H54 (cell line): ENCODE measurements around the gene ADPRS.

Source experiments
- DNase-seq: peaks from one replicate; pipeline ENCODE4 v3.0.0; 2011; ENCODE audit warnings: low spot score, mixed read lengths; ENCODE audit not compliant: insufficient read length
- FAIRE-seq: peaks from 3 replicates; lab custom pipeline; 2011; peaks lifted over from hg19 to GRCh38; lab: Jason Lieb, UNC
- POLR2A ChIP-seq: IDR thresholded peaks from 2 replicates; pipeline ENCODE4 v1.6.1; 2011; ENCODE audit warnings: low read depth, mild to moderate bottlenecking, low read length

The ADPRS gene

GRCh38 chr1:36108314-36108713, 19.6 kb downstream of the ADPRS start:
- no peak for DNase-seq
- no peak for TF ChIP-seq POLR2A
- FAIRE-seq: no peak

DNA sequence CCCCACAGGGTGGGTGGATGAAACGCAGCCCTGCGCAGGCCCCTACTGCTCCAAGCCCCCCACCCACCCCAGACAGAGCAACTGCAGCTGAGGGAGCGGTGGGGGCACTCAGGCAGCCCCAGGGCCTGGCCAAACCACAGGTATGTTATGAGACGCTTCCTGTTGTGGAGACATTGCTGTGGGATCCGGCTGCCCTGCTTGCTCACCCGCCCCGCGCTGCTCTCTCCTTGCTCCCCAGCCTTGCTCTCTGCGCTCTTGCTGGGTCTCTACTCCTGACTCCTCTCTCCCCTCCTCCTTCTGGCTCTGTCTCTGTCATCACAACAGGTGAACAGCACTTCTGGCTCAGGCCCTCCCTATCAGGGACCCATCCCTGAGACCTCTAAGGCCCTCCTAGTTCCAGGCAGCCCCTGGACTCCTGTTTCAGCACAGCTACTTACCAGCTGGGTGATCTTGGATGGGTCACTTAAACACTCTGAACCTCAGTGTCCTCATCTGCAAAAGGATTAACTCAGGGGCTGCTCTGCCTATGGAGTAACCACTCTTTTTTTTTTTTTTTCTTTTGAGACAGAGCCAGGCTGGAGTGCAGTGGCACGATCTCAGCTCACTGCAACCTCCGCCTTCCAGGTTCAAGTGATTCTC, 20.5 kb downstream of the ADPRS start:
- no peak for TF ChIP-seq POLR2A
- DNase-seq (peak; percentile 89), FAIRE-seq (no peak)

- no peak for FAIRE-seq
- TF ChIP-seq POLR2A: no peak
- no peak for DNase-seq
Observed at GRCh38 chr1:36111151-36111550, 22.5 kb downstream of the ADPRS start.

DNA sequence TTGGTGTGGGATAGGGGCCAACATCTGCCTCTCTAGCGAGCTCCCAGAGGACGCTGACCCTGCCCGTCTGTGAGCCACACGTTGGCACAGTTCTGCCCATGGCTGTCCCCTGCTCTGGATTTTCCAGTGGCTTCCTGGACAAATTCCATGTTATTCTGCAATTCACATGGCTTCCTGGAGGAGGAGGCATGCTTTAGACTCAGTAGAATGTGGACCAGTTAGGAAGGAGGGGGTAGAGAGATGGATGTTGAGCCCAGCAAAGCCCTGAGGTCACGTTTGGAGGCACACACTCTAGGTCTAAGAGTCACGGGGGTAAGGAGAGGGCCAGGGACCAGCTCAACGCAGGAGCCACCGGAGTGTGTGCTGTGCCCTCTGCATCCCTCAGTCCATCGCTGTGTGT, 24.1 kb downstream of the ADPRS start:
- TF ChIP-seq POLR2A: no peak
- FAIRE-seq: no peak
- no peak for DNase-seq

- no peak for TF ChIP-seq POLR2A
- FAIRE-seq: no peak
- DNase-seq: no peak
Observed at GRCh38 chr1:36114371-36114770, 25.7 kb downstream of the ADPRS start.

DNA sequence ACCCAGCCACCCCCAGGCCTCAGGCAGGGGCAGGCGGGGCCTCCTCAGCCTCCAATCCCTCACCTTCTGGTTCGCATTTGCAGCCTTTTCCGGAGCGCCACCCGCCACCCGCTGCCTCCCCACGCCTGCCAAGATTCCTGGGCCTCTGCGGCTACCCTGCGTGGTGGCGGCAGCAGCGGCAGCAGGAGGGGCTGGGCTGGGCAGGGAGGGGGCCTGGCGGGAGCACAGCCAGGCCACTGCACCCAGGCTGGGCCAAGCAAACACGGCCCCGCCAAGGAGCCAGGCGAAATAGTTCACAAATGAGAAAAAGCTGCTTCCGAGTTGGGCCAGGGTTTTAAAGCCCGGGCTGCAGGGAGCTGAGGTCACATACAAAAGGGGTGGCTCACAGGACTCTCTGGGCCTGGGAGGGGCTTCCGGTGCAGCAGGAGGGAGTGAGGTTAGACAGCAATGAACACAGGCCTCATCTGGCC, 26.5 kb downstream of the ADPRS start:
- no peak for FAIRE-seq
- TF ChIP-seq POLR2A: peak; percentile 43
- DNase-seq: peak; percentile 88

DNA sequence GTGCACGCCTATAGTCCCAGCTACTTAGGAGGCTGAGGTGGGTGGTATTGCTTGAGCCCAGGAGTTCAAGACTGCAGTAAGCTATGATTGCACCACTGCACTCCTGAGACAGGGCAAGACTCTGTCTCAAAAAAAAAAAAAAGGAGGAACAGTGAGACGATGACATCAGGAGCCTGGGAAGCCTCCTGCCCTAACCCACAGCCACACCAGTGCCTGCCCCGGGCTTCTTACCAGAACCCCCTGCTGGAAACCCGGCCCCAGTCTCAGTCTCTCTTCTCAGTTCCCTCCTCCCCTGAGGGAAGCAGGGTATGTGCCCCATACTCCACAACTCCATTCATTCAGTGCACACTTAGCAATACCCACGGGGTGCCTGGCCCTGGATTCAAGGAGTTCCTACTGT, 27.2 kb downstream of the ADPRS start:
- no peak for TF ChIP-seq POLR2A
- DNase-seq (no peak), FAIRE-seq (no peak)

DNA sequence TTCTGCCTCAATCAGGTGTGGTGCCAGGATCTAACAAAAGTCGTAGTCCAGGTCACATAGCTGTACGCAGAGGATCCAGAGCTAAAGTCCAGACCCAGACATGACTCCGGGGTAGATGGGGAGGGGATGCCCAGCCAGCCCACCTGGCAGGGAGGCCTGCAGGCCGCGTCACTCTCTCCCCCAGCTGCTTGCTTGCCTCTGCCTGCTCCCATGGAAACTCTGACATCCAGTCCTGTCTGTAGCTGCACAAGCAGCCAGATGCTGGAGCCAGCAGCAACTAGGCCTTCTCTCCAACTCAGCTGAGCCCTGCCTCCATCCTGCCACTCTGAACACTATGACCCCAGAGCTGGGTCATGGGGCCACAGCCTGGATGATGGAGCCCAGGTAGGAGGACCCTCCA, 28.2 kb downstream of the ADPRS start:
- no peak for DNase-seq
- no peak for TF ChIP-seq POLR2A
- FAIRE-seq: no peak

DNA sequence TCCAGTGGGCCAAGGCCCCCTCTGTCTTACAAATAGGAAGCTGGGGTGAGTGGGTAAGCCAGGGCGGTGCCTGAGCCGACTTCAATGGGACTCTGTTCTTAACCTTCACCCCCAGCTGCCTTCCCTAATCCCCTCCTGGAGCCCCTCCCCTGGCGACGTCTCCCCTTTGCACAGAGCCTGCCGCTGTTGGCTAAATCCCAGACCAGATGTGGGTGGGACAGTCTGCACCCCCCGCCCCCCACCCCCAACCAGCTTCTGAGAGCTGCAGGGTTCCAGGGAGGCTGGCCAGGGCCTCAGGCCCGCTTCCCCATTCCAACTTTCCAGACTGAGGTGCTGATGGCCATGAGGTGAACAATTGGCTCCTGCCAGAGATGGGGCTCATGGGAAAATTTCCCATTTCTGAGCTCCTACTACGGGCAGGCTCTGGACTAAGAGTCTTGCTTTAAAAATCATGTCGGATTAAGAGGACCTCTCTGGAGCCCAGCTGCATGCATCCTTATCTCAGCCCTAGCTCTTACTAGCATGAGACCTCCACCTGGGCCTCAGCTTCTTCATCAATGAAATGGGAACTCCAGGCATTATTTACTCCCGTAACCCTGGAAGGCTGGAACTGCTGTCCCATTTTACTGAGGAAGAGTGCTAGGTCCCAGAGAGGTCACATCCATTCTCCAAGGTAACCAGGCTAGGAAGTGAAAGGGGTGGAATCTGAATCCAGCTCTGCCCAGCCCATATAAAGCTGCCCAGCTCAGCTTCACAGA, 29.9 kb downstream of the ADPRS start:
- FAIRE-seq (no peak), DNase-seq (no peak)
- TF ChIP-seq POLR2A: no peak

- no peak for TF ChIP-seq POLR2A
- FAIRE-seq (no peak), DNase-seq (no peak)
Observed at GRCh38 chr1:36119456-36119855, 30.8 kb downstream of the ADPRS start.

GRCh38 chr1:36122062-36123030, 33.7 kb downstream of the ADPRS start:
- DNase-seq: no peak
- FAIRE-seq: no peak
- TF ChIP-seq POLR2A: no peak

- DNase-seq (no peak), FAIRE-seq (no peak)
- TF ChIP-seq POLR2A: no peak
Observed at GRCh38 chr1:36123356-36123755, 34.7 kb downstream of the ADPRS start.

DNA sequence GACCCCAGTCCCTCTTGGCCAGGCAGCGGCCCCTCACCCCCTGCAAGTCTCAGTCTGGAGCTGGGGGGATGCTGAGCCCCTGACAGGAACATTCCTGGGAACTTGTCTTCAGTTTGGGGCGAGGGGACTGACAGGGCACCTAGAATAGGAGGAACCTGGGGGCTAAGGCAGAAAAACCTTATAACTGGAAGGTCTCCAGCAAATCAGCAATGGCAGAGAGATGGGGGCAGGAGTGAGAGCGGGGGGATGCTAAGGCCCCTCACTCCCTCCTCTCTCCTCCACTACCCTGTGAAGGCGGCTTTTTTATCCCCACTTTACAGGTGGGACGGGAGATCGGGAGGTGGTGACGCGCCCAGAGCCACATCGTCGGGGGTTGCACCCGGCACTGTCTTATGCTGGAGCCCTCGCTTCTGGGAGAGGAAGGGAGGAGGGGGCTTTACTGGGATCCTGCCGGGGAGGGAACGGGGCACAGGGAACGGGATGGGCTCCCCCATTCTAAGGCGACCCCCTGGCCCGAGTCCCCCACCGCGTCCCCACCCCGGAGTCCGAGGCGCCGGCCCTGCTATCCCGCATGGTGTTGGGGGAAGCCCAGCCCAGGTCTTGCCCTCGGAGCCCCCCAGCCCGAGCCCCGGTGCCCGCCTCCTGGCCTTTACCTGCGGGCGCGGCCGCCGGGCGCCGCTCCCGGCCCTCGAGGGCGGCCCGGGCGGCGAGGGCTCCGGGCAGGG, 35.9 kb downstream of the ADPRS start:
- no peak for TF ChIP-seq POLR2A
- FAIRE-seq: no peak
- DNase-seq: no peak
